ENCODE data around the gene STAP2. TPM values are rescaled to one million over a fixed set of nuclear protein-coding genes. Genes with fewer than 3 reads are reported as not detected.

STAP2 gene
- total RNA-seq, 3 donors from 2014 or later, result 91.4 to 330 (median 183) TPM

GRCh38 chr19:4316956-4317355 is 21.7 kb downstream of the STAP2 start:
- no peak for DNase-seq
- no peak for TF ChIP-seq CTCF (IDR thresholded peaks at IDR 0.05)
- H3K4me3 ChIP-seq, result no peak overlapping the region
- ATAC-seq, result no peak
- no peaks in the 10 kb centered on the region for H3K36me3 ChIP-seq (ENCODE audit: low read depth)
- intact Hi-C loops (cut with DNase I, micrococcal nuclease), result no loop called here
- no peaks in the 10 kb centered on the region for H3K4me1 ChIP-seq (ENCODE audit: low read depth)
- no peaks in the 10 kb centered on the region for H3K9me3 ChIP-seq

GRCh38 chr19:4313847-4314490 is 24.7 kb downstream of the STAP2 start:
- DNase-seq (no peak), ATAC-seq (peak; percentile 39)
- no peak for TF ChIP-seq CTCF (IDR thresholded peaks at IDR 0.05)
- no peak overlapping the region for H3K4me3 ChIP-seq
- no peaks in the 10 kb centered on the region for H3K36me3 ChIP-seq (ENCODE audit: low read depth)
- no peaks in the 10 kb centered on the region for H3K4me1 ChIP-seq (ENCODE audit: low read depth)
- H3K9me3 ChIP-seq, result no peaks in the 10 kb centered on the region
- intact Hi-C loops (cut with DNase I, micrococcal nuclease), result no loop called here

GRCh38 chr19:4310247-4311121 is 28.1 kb downstream of the STAP2 start:
- peak in 2 of 3 donors; percentile 50 to 53 for DNase-seq
- peak; percentile 73 for ATAC-seq
- Histone ChIP-seq H3K4me1 (ENCODE audit: low read depth) (no peaks in the 10 kb centered on the region), H3K36me3 (ENCODE audit: low read depth) (no peaks in the 10 kb centered on the region), H3K9me3 (no peaks in the 10 kb centered on the region), H3K4me3 (no peak overlapping the region)
- intact Hi-C loops (cut with DNase I, micrococcal nuclease), result no loop called here
- TF ChIP-seq CTCF (IDR thresholded peaks at IDR 0.05), result no peak

- no peak for TF ChIP-seq CTCF (IDR thresholded peaks at IDR 0.05)
- Histone ChIP-seq H3K4me1 (ENCODE audit: low read depth) (no peaks in the 10 kb centered on the region), H3K4me3 (no peak overlapping the region), H3K36me3 (ENCODE audit: low read depth) (no peaks in the 10 kb centered on the region), H3K9me3 (no peaks in the 10 kb centered on the region)
- DNase-seq (no peak), ATAC-seq (no peak)
- intact Hi-C loops (cut with DNase I, micrococcal nuclease), result no loop called here
Measured at GRCh38 chr19:4305659-4306058, 33.0 kb downstream of the STAP2 start.

GRCh38 chr19:4305257-4305612 is 33.4 kb downstream of the STAP2 start:
- DNase-seq (no peak), ATAC-seq (no peak)
- Histone ChIP-seq H3K4me3 (no peak overlapping the region), H3K36me3 (ENCODE audit: low read depth) (no peaks in the 10 kb centered on the region), H3K4me1 (ENCODE audit: low read depth) (no peaks in the 10 kb centered on the region), H3K9me3 (no peaks in the 10 kb centered on the region)
- intact Hi-C loops (cut with DNase I, micrococcal nuclease), result no loop called here
- TF ChIP-seq CTCF (IDR thresholded peaks at IDR 0.05), result no peak

All from mucosa of descending colon (tissue), 3 donors.